Activated CD4-positive, alpha-beta T cell treated with anti-CD3 and anti-CD28 coated beads for 1 hour (primary cell): ENCODE measurements around the gene BFSP1.

ENCODE experiments used
- DNase-seq: peaks from one replicate; pipeline ENCODE4 v3.0.0-alpha.2; 2020

BFSP1 gene

GRCh38 chr20:17530716-17531664 is at the start of gene BFSP1:
Gene BFSP1 (minus strand): TSS chr20:17531379. CDS start chr20:17531329, 50 bp downstream.
- DNase-seq, result no peak

GRCh38 chr20:17580895-17581294 is 49.7 kb upstream of the BFSP1 start:
- no peak for DNase-seq

- DNase-seq, result no peak
These were observed 48.3 kb upstream of the BFSP1 start for GRCh38 chr20:17579369-17580039.

- DNase-seq, result no peak
These were observed 45.0 kb upstream of the BFSP1 start for GRCh38 chr20:17576215-17576614.

GRCh38 chr20:17573463-17573862 is 42.3 kb upstream of the BFSP1 start:
- DNase-seq, result no peak

GRCh38 chr20:17572034-17572638 is 41.0 kb upstream of the BFSP1 start:
- DNase-seq, result no peak

GRCh38 chr20:17571153-17571527 is 40.0 kb upstream of the BFSP1 start:
- no peak for DNase-seq

GRCh38 chr20:17570347-17571152 is 39.4 kb upstream of the BFSP1 start:
- no peak for DNase-seq

GRCh38 chr20:17569616-17570346 is 38.6 kb upstream of the BFSP1 start, which contains the start of gene DSTN:
Gene DSTN (plus strand): TSS chr20:17570075. CDS start chr20:17570209, 134 bp downstream.
- peak; percentile 82 for DNase-seq

- DNase-seq, result no peak
These were observed 37.9 kb upstream of the BFSP1 start for GRCh38 chr20:17568972-17569521.

GRCh38 chr20:17568045-17568788 is 37.0 kb upstream of the BFSP1 start:
- no peak for DNase-seq

- DNase-seq, result no peak
These were observed 35.2 kb upstream of the BFSP1 start for GRCh38 chr20:17566345-17566744.

GRCh38 chr20:17565169-17565845 is 34.1 kb upstream of the BFSP1 start:
- DNase-seq, result no peak

- no peak for DNase-seq
These were observed 31.7 kb upstream of the BFSP1 start for GRCh38 chr20:17562804-17563305.

- no peak for DNase-seq
These were observed 29.3 kb upstream of the BFSP1 start for GRCh38 chr20:17560344-17561074.

GRCh38 chr20:17559338-17559737 is 28.2 kb upstream of the BFSP1 start:
- DNase-seq, result no peak

- DNase-seq, result no peak
These were observed 27.7 kb upstream of the BFSP1 start for GRCh38 chr20:17558941-17559304.

- DNase-seq, result no peak
These were observed 27.2 kb upstream of the BFSP1 start for GRCh38 chr20:17558154-17558940.

GRCh38 chr20:17557675-17558006 is 26.5 kb upstream of the BFSP1 start:
- no peak for DNase-seq
